Adrenal gland (tissue), 12 donors: ENCODE results near the gene CHEK2. TPM values are rescaled to one million over a fixed set of nuclear protein-coding genes. Genes with fewer than 3 reads are reported as not detected.
"Not testable (repeated sequence)": the region's sequence is repeated elsewhere in the genome, so short reads cannot be mapped to it uniquely, and the experiment has no call there.

Experiments used
- DNase-seq, 7 donors: peaks; one replicate each; pipeline ENCODE4 v3.0.0-alpha.2; 2019 to 2020
- H3K27ac ChIP-seq, 5 donors: fragments of 200-600 bp; sonication (generic) in 4 of 5; 1 replicate in 3 of 5; 2 replicates in 2 of 5; pipeline versions ENCODE4 v1.5.1 to v1.8.0; 2016 to 2020; ENCODE audit warnings: mild to moderate bottlenecking in 1 of 5
- H3K27me3 ChIP-seq: fragments of 200-600 bp; 2 replicates; pipeline ENCODE4 v1.8.0; 2021
- H3K36me3 ChIP-seq, 2 donors: fragments of 200-600 bp; replicated peaks in 1 of 2; 1 replicate in 1 of 2; 2 replicates in 1 of 2; pipeline versions ENCODE4 v1.5.1 to v1.8.0; 2018 to 2022
- H3K4me1 ChIP-seq, 2 donors: fragments of 200-600 bp; replicated peaks in 1 of 2; 1 replicate in 1 of 2; 2 replicates in 1 of 2; pipeline versions ENCODE4 v1.5.1 to v1.8.0; 2018 to 2021
- H3K4me3 ChIP-seq, 4 donors: fragments of 200-600 bp; sonication (generic) in 3 of 4; one replicate each; pipeline ENCODE4 v1.5.1; 2016 to 2018
- H3K9me3 ChIP-seq, 3 donors: fragments of 200-600 bp; sonication (generic) in 1 of 3; replicated peaks in 1 of 3; 1 replicate in 2 of 3; 2 replicates in 1 of 3; pipeline versions ENCODE4 v1.5.1 to v1.8.0; 2016 to 2021
- POLR2A ChIP-seq, 2 donors: fragments of 450-650 bp; IDR thresholded peaks; one replicate each; pipeline ENCODE4 v1.6.1; 2017; ENCODE audit warnings: antibody characterized with exemption in 2 of 2, mild to moderate bottlenecking in 2 of 2, moderate library complexity in 1 of 2
- WGBS, 4 donors: extraction: QIAGEN DNeasy Blood & Tissue Kit in 2 of 4; methylation state at CpG; one replicate each; pipeline versions ENCODE4 v1.1.5 to v1.1.7; 2013 to 2017; 5-methylcytosine and 5-hydroxymethylcytosine counted together
- intact Hi-C, 2 donors: fragments of 100-400 bp; cut with DNase I; formaldehyde crosslinking; loops; one replicate each; pipeline versions ENCODE4 v1.14.1 to v1.15.0; 2022 to 2023
- polyA plus RNA-seq, 3 donors: library from polyadenylated mRNA; stranded (reverse); fragments of 200-250 nt in 2 of 3; fragments of 350-450 nt in 1 of 3; fragmentation: Illumina TruSeq in 1 of 3; extraction: RNeasy Lipid Tissue Mini Kit (QIAGEN cat#74804) in 1 of 3; gene quantifications; one replicate each; pipeline ENCODE4 v1.2.3, GENCODE V29; 2013 to 2014
- total RNA-seq, 9 donors: library from RNA; depleted of rRNA in 4 of 9; stranded (reverse); fragments of >200 nt in 4 of 9; fragments of 120-200 nt in 1 of 9; fragmentation: NEBNext Ultra II Directional in 1 of 9; extraction: Animal tissue kit (Norgen Biotek cat#: 25700) in 1 of 9; gene quantifications; one replicate each; pipeline versions ENCODE4 v1.1.0 to v1.2.4, GENCODE V29; 2013 to 2023
- TF ChIP-seq, protein P1 (sequence below), 6 experiments: fragments of 450-650 bp in 4 of 6; fragments of 200-600 bp in 2 of 6; sonication (generic) in 1 of 6; IDR thresholded peaks; 1 replicate in 5 of 6; 2 replicates in 1 of 6; pipeline versions ENCODE4 v1.5.1 to v1.8.0; 2016 to 2021; ENCODE audit warnings: antibody characterized with exemption in 6 of 6, mild to moderate bottlenecking in 2 of 6, moderate library complexity in 1 of 6
- donor health status: healthy with polysubstance abuse.
- donor health status: Bipolar disorder and iron deficiency.
- donor health status: DM: yes; HTN: yes; CAD: no.
- donor health status: DM: no; HTN: no; CAD: no.
- donor health status: DM: no; HTN: no; CAD: no.
- donor health status: DM: yes; HTN: yes; CAD: no.

CHEK2 gene
- total and polyA plus RNA-seq, 12 donors: 3.2 to 45.0 (median 13.4) TPM

DNA sequence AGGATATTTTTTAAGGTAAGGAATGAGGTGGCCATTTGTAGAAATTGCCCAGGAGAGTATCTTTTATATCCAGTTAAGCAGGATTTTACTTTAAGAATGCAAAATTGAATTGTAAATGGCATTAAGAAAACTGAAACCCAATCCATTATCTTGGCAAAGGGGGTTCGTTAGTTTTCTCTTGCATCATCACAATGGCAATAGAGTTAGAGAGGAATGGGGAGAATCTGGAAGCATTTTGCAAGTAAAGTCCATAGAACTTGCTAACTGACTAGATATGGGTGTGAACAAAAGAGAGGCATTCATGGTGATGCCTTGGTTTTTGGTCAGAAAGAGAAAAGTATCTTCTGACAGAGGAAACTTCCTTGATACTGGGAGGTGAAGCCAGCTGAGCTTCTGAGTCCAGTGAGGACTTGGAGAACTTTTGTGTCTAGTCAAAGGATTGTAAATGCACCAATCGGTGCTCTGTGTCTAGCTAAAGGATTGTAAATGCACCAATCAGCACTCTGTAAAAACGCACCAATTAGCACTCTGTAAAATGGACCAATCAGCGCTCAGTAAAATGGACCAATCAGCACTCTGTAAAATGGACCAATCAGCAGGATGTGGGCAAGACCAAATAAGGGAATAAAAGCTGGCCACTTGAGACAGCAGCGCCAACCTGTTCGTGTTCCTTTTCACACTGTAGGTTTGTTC is 27.2 kb upstream of the CHEK2 start:
- Histone ChIP-seq H3K9me3 (no peaks in the 10 kb centered on the region), H3K4me3 (no peak overlapping the region), H3K36me3 (no peaks in the 10 kb centered on the region), H3K27ac (no peak overlapping the region), H3K4me1 (peaks cover 0 to 3% of the 10 kb centered on the region in 2 donors), H3K27me3 (no peaks in the 10 kb centered on the region)
- TF ChIP-seq, protein P1, sequence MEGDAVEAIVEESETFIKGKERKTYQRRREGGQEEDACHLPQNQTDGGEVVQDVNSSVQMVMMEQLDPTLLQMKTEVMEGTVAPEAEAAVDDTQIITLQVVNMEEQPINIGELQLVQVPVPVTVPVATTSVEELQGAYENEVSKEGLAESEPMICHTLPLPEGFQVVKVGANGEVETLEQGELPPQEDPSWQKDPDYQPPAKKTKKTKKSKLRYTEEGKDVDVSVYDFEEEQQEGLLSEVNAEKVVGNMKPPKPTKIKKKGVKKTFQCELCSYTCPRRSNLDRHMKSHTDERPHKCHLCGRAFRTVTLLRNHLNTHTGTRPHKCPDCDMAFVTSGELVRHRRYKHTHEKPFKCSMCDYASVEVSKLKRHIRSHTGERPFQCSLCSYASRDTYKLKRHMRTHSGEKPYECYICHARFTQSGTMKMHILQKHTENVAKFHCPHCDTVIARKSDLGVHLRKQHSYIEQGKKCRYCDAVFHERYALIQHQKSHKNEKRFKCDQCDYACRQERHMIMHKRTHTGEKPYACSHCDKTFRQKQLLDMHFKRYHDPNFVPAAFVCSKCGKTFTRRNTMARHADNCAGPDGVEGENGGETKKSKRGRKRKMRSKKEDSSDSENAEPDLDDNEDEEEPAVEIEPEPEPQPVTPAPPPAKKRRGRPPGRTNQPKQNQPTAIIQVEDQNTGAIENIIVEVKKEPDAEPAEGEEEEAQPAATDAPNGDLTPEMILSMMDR (IDR thresholded peaks at IDR 0.05): no peak
- TF ChIP-seq POLR2A (IDR thresholded peaks at IDR 0.05): no peak
- DNase-seq: no peak
- intact Hi-C loops: loop anchor here in 1 of 2 donors (10.0 kb wide), 1 partner anchor 164 kb away; no protein-coding TSS in a partner anchor
- WGBS, 4 donors: 80 to 89% (median 86%) methylated on average over 6 of the region's 6 CpGs

DNA sequence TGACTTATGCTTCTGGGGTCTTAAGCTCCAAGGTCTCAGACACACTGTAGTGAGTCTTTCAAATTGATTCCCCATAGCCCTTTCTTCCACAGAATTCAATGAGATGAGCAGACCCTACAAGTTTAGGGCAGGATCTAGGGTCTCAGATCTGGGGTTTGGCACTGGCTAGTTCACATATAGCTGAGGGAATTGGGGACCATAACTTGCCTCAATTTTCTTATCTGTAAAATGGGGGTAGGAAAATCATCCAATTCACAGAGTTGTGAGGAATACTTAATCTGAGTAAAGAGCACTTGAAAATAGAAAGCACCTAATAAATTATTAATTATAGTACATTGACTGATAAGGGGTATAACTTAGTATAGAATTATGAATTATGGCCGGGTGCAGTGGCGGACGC is 25.0 kb upstream of the CHEK2 start:
- no peak for DNase-seq
- TF ChIP-seq, protein P1 (IDR thresholded peaks at IDR 0.05): no peak
- TF ChIP-seq POLR2A (IDR thresholded peaks at IDR 0.05): no peak
- intact Hi-C loops: loop anchor here in 1 of 2 donors (10.0 kb wide), 1 partner anchor 162 kb away; no protein-coding TSS in a partner anchor
- H3K27me3 ChIP-seq: no peaks in the 10 kb centered on the region
- no peak overlapping the region for H3K4me3 ChIP-seq
- 84 to 93% (median 89%) methylated on average over 3 of the region's 3 CpGs for WGBS, 4 donors
- H3K36me3 ChIP-seq: no peaks in the 10 kb centered on the region
- H3K9me3 ChIP-seq: no peaks in the 10 kb centered on the region
- no peak overlapping the region for H3K27ac ChIP-seq
- no peaks in the 10 kb centered on the region for H3K4me1 ChIP-seq

DNA sequence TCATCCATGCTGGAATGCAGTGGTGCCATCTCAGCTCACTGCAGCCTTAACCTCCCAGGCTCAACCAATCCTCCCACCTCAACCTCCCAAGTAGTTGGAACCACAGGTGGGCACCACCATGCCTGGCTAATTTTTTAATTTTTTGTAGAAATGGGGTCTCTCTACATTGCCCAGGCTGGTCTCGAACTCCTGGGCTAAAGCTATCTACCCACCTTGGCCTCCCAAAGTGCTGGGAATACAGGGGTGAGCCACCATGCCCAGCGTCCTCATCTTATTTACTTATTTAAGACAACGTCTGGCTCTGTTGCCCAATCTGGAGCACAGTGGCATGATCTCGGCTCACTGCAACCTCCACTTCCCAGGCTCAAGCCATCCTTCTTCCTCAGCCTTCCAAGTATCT is 20.4 kb upstream of the CHEK2 start:
- H3K4me3 ChIP-seq, H3K4me1 ChIP-seq, H3K27ac ChIP-seq, H3K36me3 ChIP-seq, H3K27me3 ChIP-seq, DNase-seq, H3K9me3 ChIP-seq: not testable (repeated sequence)
- WGBS, 4 donors: 79 to 95% (median 93%) methylated on average over 4 of the region's 4 CpGs
- intact Hi-C loops: loop anchor here in 1 of 2 donors (10.0 kb wide), 1 partner anchor 157 kb away; no protein-coding TSS in a partner anchor

DNA sequence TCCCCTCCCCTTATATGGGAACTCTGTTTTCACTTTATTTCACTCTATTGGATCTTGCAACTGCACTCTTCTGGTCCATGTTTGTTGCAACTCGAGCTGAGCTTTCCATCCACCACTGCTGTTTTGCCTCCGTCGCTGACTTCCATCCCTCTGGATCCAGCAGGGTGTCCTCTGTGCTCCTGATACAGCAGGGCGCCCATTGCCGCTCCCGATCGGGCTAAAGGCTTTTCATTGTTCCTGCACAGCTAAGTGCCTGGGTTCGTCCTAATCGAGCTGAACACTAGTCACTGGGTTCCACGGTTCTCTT is 19.8 kb upstream of the CHEK2 start:
- no peaks in the 10 kb centered on the region for H3K36me3 ChIP-seq
- H3K9me3 ChIP-seq: no peaks in the 10 kb centered on the region
- H3K27me3 ChIP-seq: no peaks in the 10 kb centered on the region
- no peak for DNase-seq
- intact Hi-C loops: loop anchor here in 1 of 2 donors (10.0 kb wide), 1 partner anchor 157 kb away; no protein-coding TSS in a partner anchor
- TF ChIP-seq, protein P1 (IDR thresholded peaks at IDR 0.05): no peak
- no peak for TF ChIP-seq POLR2A (IDR thresholded peaks at IDR 0.05)
- H3K4me3 ChIP-seq: no peak overlapping the region
- no peaks in the 10 kb centered on the region for H3K4me1 ChIP-seq
- no peak overlapping the region for H3K27ac ChIP-seq
- 92 to 98% (median 94%) methylated on average over 9 to 10 of the region's 10 CpGs for WGBS, 4 donors
